Measurements from ENCODE around the gene SLC19A1. TPM values are rescaled to one million over a fixed set of nuclear protein-coding genes. Genes with fewer than 3 reads are reported as not detected.
"Not testable (repeated sequence)": the region's sequence is repeated elsewhere in the genome, so short reads cannot be mapped to it uniquely, and the experiment has no call there.

The SLC19A1 gene
- polyA plus RNA-seq, 1 of the 3 experiments (the other 2 are of a cell fraction), result 15.0 TPM

DNA sequence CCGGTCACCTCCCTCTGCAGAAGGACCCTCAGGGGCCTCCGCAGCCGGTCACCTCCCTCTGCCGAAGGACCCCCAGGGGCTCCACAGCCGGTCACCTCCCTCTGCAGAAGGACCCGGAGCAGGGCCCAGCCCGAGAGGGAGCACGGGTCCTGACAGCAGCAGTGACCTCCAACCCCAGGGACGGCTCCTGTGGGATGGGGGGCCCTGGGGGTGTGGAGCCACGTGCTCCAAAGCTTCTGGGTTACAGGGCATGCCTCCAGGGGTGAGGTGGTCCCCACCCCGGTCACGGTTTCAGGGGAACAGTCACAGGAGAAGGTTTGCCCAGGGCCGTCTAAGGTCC lies 40.3 kb downstream of the SLC19A1 start:
- no peak overlapping the region for H3K4me3 ChIP-seq (ENCODE audit: low read depth in 2 of 2, low read length in 1 of 2)
- H3K27me3 ChIP-seq (ENCODE audit: insufficient read depth), result no peaks in the 10 kb centered on the region
- no peaks in the 10 kb centered on the region for H3K9me3 ChIP-seq
- no peaks in the 10 kb centered on the region for H3K9me2 ChIP-seq
- H2AFZ ChIP-seq (ENCODE audit: low read depth), result no peak overlapping the region
- peaks cover 5 to 18% of the 10 kb centered on the region in 2 experiments for H3K36me3 ChIP-seq (replicated peaks in 1 of 2; ENCODE audit: control insufficient read depth in 1 of 2, insufficient read depth in 2 of 2, low read length in 1 of 2)
- ChIA-PET CTCF (no interaction called here), POLR2A (no interaction called here)
- no peaks in the 10 kb centered on the region for H4K20me1 ChIP-seq (ENCODE audit: insufficient read depth)
- no peaks in the 10 kb centered on the region for H3K79me2 ChIP-seq (ENCODE audit: insufficient read depth)
- H3K9ac ChIP-seq, result no peak overlapping the region
- H3K4me1 ChIP-seq (ENCODE audit: control insufficient read depth in 1 of 2, insufficient read depth in 2 of 2, low read depth in 1 of 2, low read length in 1 of 2), result no peaks in the 10 kb centered on the region; a peak in 1 of 4 replicates
- WGBS (ENCODE audit: low lambda C conversion rate), result 71% methylated on average over 6 of the region's 13 CpGs
- no peak overlapping the region for H3K27ac ChIP-seq (ENCODE audit: low read depth in 2 of 2, low read length in 1 of 2)
- H3K4me2 ChIP-seq, result no peak overlapping the region
- peaks cover 5% of the 10 kb centered on the region for H3F3A ChIP-seq (replicated peaks; ENCODE audit: insufficient read depth)
- no peak for DNase-seq
- TF ChIP-seq POLR2AphosphoS5 (IDR thresholded peaks at IDR 0.05; ENCODE audit: low read depth, low read length), result no peak
- no peak for TF ChIP-seq GABPA (IDR thresholded peaks at IDR 0.05; ENCODE audit: low read depth)
- no peak for TF ChIP-seq NFIC (IDR thresholded peaks at IDR 0.05; ENCODE audit: borderline replicate concordance)
- no peak for TF ChIP-seq RCOR1 (IDR thresholded peaks at IDR 0.05; ENCODE audit: low read length)
- TF ChIP-seq, protein P1, sequence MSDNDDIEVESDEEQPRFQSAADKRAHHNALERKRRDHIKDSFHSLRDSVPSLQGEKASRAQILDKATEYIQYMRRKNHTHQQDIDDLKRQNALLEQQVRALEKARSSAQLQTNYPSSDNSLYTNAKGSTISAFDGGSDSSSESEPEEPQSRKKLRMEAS (IDR thresholded peaks at IDR 0.05; ENCODE audit: low read depth), result no peak
- no peak for TF ChIP-seq TAF1 (IDR thresholded peaks at IDR 0.05; ENCODE audit: borderline replicate concordance, low read depth, low read length)
- no peak for TF ChIP-seq MEF2A (IDR thresholded peaks at IDR 0.05; ENCODE audit: borderline replicate concordance, low read depth)
- TF ChIP-seq FOSL2 (IDR thresholded peaks at IDR 0.05; ENCODE audit: borderline replicate concordance, low read depth), result no peak
- TF ChIP-seq TCF12 (IDR thresholded peaks at IDR 0.05), result no peak
- no peak for TF ChIP-seq FOXM1 (IDR thresholded peaks at IDR 0.05; ENCODE audit: low read depth)
- TF ChIP-seq, protein P2, sequence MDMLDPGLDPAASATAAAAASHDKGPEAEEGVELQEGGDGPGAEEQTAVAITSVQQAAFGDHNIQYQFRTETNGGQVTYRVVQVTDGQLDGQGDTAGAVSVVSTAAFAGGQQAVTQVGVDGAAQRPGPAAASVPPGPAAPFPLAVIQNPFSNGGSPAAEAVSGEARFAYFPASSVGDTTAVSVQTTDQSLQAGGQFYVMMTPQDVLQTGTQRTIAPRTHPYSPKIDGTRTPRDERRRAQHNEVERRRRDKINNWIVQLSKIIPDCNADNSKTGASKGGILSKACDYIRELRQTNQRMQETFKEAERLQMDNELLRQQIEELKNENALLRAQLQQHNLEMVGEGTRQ (IDR thresholded peaks at IDR 0.05; ENCODE audit: borderline replicate concordance, low read depth, low read length), result no peak
- no peak for TF ChIP-seq YY1 (IDR thresholded peaks at IDR 0.05; ENCODE audit: low read depth)
- TF ChIP-seq, protein P3, sequence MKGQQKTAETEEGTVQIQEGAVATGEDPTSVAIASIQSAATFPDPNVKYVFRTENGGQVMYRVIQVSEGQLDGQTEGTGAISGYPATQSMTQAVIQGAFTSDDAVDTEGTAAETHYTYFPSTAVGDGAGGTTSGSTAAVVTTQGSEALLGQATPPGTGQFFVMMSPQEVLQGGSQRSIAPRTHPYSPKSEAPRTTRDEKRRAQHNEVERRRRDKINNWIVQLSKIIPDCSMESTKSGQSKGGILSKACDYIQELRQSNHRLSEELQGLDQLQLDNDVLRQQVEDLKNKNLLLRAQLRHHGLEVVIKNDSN (IDR thresholded peaks at IDR 0.05; ENCODE audit: borderline replicate concordance, low read depth), result no peak
- TF ChIP-seq SMC3 (IDR thresholded peaks at IDR 0.05; ENCODE audit: low read depth, low read length), result no peak
- no peak for TF ChIP-seq FOXJ3 (CRISPR knock-in tag; IDR thresholded peaks at IDR 0.05)
- TF ChIP-seq, protein P4, sequence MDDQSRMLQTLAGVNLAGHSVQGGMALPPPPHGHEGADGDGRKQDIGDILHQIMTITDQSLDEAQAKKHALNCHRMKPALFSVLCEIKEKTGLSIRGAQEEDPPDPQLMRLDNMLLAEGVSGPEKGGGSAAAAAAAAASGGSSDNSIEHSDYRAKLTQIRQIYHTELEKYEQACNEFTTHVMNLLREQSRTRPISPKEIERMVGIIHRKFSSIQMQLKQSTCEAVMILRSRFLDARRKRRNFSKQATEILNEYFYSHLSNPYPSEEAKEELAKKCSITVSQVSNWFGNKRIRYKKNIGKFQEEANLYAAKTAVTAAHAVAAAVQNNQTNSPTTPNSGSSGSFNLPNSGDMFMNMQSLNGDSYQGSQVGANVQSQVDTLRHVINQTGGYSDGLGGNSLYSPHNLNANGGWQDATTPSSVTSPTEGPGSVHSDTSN (IDR thresholded peaks at IDR 0.05), result no peak
- no peak for TF ChIP-seq JUND (IDR thresholded peaks at IDR 0.05)

DNA sequence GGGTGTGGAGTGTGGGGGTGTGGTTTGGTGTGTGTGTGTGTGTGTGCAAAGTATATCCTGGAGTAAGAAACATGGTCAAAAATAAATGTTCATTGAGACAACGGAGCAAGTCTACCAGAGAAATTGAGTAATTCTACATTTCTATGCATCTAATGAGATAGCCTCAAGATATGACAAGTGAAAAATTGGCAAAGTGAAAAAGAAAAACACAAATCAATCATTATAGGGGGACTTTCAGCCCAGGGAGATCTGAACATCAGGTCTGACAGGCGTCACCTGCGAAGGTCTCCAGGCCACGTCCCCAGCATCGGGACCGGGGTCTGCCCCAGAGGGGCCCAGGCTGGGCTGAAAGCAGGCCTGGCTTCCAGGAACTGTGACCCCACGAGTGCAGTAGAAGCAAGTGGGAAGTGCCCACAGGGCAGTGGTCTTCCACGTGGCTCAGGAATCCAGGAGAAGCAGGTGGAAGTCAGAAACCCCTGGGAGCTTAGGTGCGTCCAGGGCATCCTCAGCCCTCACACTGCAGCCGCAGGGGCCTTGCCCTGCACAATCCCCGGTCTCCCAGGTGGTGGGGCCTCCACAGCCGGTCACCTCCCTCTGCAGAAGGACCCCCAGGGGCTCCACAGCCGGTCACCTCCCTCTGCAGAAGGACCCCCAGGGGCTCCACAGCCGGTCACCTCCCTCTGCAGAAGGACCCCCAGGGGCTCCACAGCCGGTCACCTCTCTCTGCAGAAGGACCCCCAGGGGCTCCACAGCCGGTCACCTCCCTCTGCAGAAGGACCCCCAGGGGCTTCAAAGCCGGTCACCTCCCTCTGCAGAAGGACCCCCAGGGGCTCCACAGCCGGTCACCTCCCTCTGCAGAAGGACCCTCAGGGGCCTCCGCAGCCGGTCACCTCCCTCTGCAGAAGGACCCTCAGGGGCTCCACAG lies 40.9 kb downstream of the SLC19A1 start:
- H3K9me2 ChIP-seq; H3K79me2 ChIP-seq (ENCODE audit: insufficient read depth); H2AFZ ChIP-seq (ENCODE audit: low read depth); H3K27me3 ChIP-seq (ENCODE audit: insufficient read depth); H3K9ac ChIP-seq; H3F3A ChIP-seq (replicated peaks; ENCODE audit: insufficient read depth); H3K4me3 ChIP-seq (ENCODE audit: low read depth in 2 of 2, low read length in 1 of 2); POLR2A ChIA-PET; H3K4me2 ChIP-seq; H3K4me1 ChIP-seq (ENCODE audit: control insufficient read depth in 1 of 2, insufficient read depth in 2 of 2, low read depth in 1 of 2, low read length in 1 of 2); DNase-seq; CTCF ChIA-PET; H3K27ac ChIP-seq (ENCODE audit: low read depth in 2 of 2, low read length in 1 of 2); H4K20me1 ChIP-seq (ENCODE audit: insufficient read depth); H3K9me3 ChIP-seq: not testable (repeated sequence)
- whole genome bisulfite sequencing (ENCODE audit: low lambda C conversion rate), result 69% methylated on average over 13 of the region's 20 CpGs
- peaks cover 5 to 25% of the 10 kb centered on the region in 2 experiments for H3K36me3 ChIP-seq (replicated peaks in 1 of 2; ENCODE audit: control insufficient read depth in 1 of 2, insufficient read depth in 2 of 2, low read length in 1 of 2)

Data from SK-N-SH (cell line).